Measurements from ENCODE around the gene CNIH3.

Gene CNIH3

GRCh38 chr1:224774378-224774777, 158.3 kb downstream of the CNIH3 start:
- DNase-seq (ENCODE audit: low spot score) = no peak

- DNase-seq (ENCODE audit: low spot score) = no peak
Measured at GRCh38 chr1:224777180-224777579, 161.1 kb downstream of the CNIH3 start.

GRCh38 chr1:224779536-224779935, 163.4 kb downstream of the CNIH3 start:
- no peak for DNase-seq (ENCODE audit: low spot score)

- DNase-seq (ENCODE audit: low spot score) = no peak
Measured at GRCh38 chr1:224780736-224781135, 164.6 kb downstream of the CNIH3 start.

GRCh38 chr1:224781800-224782199, 165.7 kb downstream of the CNIH3 start:
- no peak for DNase-seq (ENCODE audit: low spot score)

GRCh38 chr1:224782281-224783000, 166.3 kb downstream of the CNIH3 start:
- no peak for DNase-seq (ENCODE audit: low spot score)

- DNase-seq (ENCODE audit: low spot score) = no peak
Measured at GRCh38 chr1:224783006-224783651, 167.0 kb downstream of the CNIH3 start.

- no peak for DNase-seq (ENCODE audit: low spot score)
Measured at GRCh38 chr1:224784265-224785039, 168.3 kb downstream of the CNIH3 start.

- DNase-seq (ENCODE audit: low spot score) = no peak
Measured at GRCh38 chr1:224785040-224785328, 168.9 kb downstream of the CNIH3 start.

- no peak for DNase-seq (ENCODE audit: low spot score)
Measured at GRCh38 chr1:224785622-224786021, 169.5 kb downstream of the CNIH3 start.

- DNase-seq (ENCODE audit: low spot score) = no peak
Measured at GRCh38 chr1:224786533-224787250, 170.6 kb downstream of the CNIH3 start.

- no peak for DNase-seq (ENCODE audit: low spot score)
Measured at GRCh38 chr1:224789311-224789710, 173.2 kb downstream of the CNIH3 start.

All from iPS-NIHi11 (cell line).